GM19193 (cell line): ENCODE measurements around the gene HSPBP1.

Experiments
- POLR2A ChIP-seq: IDR thresholded peaks from 4 replicates; pipeline ENCODE4 v1.6.1; 2011; ENCODE audit not compliant: insufficient read depth, insufficient read length; ENCODE audit errors: extremely low read depth

The HSPBP1 gene, protein sequence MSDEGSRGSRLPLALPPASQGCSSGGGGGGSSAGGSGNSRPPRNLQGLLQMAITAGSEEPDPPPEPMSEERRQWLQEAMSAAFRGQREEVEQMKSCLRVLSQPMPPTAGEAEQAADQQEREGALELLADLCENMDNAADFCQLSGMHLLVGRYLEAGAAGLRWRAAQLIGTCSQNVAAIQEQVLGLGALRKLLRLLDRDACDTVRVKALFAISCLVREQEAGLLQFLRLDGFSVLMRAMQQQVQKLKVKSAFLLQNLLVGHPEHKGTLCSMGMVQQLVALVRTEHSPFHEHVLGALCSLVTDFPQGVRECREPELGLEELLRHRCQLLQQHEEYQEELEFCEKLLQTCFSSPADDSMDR

GRCh38 chr19:55279770-55280643 is at the start of gene HSPBP1:
Gene HSPBP1, minus strand, starts transcription at chr19:55280110. Its CDS starts 502 bp downstream, at chr19:55279608.
- peak; percentile 73 for TF ChIP-seq POLR2A

DNA sequence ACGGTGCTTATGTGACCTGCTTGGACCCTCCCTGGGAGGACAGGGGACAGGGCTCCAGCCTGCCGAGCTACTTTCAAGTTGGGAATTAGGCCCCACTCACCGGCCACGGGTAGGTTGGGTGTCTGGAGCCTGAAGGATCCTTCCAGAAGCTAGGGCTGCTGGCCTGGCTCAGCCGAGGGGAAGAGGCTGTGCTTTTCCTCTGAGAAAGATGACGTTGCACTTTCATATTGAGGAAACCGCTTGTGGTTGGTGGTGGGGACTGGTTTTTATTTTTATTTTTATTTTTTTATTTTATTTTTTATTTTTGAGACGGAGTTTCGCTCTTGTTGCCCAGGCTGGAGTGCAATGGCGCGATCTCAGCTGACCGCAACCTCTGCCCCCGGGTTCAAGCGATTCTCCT is 45.3 kb upstream of the HSPBP1 start, which contains the start of gene TMEM150B:
TMEM150B (minus strand) TSS at position 170 of the 400 bp plus-strand sequence. CDS start 4,305 bp downstream, outside the sequence.
- TF ChIP-seq POLR2A = no peak

GRCh38 chr19:55324662-55325061 is 44.8 kb upstream of the HSPBP1 start:
- no peak for TF ChIP-seq POLR2A

GRCh38 chr19:55322204-55322885 is 42.4 kb upstream of the HSPBP1 start:
- TF ChIP-seq POLR2A = no peak

- TF ChIP-seq POLR2A = no peak
Observed at GRCh38 chr19:55321466-55322137, 41.7 kb upstream of the HSPBP1 start.

DNA sequence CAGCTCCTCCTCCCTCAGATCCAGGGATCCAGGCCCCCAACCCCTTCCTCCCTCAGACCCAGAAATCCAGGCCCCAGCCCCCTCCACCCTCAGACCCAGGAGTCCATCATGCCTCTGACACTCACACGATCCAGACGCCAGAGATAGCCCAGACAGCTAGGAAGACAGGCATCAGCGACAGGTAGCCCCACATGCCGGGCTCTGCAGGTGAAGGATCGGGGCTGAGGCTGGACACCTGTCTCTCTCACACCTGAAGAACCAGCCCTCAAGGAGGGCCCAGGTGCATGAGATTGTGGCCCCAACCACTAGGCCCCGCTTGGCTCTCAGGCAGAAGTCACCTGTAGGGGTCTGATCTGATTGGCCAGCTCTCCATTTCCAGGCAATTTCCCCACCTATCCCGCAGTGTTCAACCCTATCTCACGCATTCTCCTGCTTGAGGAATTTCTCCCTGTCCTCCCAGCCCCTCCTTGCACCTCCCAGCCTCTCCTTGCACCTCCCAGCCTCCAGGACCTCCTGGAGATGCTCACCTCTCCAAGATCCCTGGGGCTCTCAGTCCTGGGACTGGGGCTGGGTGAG is 41.0 kb upstream of the HSPBP1 start:
- TF ChIP-seq POLR2A = no peak

DNA sequence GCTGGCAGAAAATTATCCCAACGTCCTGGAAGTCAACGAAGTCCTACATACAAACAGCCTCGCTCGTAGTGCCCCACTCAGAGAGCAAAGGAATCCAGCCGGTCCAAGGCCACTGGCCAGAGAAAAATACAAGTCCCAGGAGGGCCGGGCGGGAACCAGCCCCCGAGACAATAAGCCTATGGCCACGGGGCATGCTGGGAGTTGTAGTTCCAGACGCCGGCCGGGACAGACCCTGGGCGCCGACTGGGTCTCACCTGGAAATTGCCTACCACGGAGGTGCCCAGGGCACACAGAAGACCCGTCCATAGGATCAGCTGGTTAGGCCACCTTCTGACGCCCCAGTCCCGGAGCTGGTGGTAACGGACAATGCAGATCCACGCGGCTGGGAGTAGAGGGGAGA is 39.9 kb upstream of the HSPBP1 start:
- no peak for TF ChIP-seq POLR2A

DNA sequence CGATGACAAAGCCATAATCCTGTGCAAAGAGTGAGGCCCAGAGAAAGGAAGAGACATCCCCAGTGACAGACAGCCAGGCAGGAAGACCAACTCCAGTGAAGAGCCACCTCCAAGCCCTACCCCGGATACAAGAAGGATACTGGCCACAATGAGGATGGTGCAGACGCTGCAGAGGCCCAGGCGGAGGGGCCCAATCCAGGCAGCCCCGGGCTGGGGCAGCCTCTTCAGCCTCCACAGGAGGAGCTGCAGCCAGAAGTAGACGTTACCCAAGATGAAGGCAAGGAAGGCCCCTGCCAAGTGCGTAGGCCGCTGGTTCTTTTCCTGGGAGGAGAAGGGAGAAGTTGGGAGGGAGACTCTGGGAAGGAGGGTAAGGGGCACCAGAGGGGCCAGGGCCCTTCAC is 36.7 kb upstream of the HSPBP1 start:
- TF ChIP-seq POLR2A = no peak

GRCh38 chr19:55315956-55316525 is 36.1 kb upstream of the HSPBP1 start:
- no peak for TF ChIP-seq POLR2A

DNA sequence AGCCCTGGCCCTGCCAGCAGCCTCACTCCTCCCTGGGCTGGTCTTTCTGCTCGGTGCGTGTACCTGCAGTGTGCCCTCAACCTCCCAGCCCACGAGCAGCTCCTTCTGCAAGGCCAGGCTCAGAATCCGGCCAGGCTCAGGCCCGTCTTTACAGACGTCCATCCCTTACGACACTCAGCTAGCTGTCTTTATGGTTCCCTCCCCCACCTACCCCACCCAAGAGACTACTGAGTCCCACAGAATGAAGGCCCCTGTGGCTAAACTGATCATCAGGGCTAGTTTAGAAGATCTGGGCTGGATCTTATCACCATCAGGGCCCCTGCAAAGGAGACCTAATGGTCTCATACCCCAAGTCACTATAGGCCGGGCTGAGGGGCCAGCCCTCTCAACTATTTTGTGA is 34.5 kb upstream of the HSPBP1 start:
- TF ChIP-seq POLR2A = no peak

DNA sequence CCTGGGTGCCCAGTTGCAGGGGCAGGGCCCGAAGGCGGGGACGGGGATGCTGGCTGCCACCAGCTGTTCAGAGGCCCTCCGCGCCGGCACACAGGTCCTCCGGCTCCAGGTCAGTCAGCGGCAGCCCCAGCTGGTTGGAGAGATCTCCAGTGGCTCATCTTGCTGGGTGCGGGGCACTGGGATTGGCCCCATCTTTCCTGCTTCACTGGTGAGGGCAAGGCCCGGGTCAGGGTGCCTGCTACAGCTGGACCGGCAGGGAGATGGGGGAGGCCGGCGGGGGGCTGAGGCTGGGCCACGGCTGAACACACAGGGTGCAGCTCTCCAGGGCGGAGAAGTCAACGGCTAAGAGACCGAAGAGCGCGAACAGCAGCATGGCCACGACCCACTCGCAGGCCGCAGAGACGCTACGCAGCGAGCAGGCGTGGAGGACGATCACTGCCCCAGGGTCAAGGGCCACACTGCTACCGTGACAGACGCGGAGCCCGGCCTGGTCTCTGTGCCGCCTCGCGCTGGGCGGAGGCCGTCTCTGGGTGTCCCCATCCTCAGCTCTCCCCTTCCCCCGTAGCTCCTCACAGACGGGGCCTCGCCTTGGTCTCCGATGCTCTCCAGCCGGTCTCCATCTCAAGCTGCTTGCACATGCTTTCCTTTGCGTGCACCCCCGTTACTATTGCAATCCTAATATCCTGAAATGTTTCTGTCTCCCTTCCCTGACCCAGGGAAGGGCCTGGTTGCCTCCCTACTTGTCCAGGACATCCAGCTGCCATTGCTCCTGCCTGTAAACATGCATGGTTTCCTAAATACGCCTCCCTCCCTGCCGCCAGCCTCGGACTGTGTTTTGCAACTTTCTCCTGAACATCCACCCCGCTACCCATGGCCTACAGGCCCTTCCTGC is 33.0 kb upstream of the HSPBP1 start:
- no peak for TF ChIP-seq POLR2A

DNA sequence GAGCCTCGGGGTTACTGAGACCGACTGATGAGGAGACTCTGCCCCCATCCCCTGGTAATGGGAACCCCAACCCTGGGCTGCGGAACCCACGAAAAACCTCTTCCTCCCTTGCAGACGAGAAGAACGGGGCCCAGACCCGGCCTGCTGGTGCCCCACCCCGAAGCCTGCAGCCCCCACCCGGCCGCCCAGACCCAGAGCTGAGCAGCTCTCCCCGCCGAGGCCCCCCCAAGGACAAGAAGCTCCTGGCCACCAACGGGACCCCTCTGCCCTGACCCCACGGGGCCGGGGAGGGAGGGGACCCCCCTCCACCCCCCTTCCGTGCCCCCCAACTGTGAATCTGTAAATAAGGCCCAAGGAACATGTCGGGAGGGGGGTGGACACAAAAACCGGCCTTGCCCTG is 31.9 kb upstream of the HSPBP1 start:
- TF ChIP-seq POLR2A = no peak

GRCh38 chr19:55311397-55311796 is 31.5 kb upstream of the HSPBP1 start:
- TF ChIP-seq POLR2A = no peak
